Activated CD8-positive, alpha-beta memory T cell treated with anti-CD3 and anti-CD28 coated beads, Interleukin-2, amount 50 U/mL, for 1 hour (primary cell): Measurements from ENCODE around the gene ADGRA3.

Experiments used
- DNase-seq: peaks from one replicate; pipeline ENCODE4 v3.0.0-alpha.2; 2020; ENCODE audit errors: extremely low read depth

Gene ADGRA3

GRCh38 chr4:22363036-22363435 is 152.8 kb downstream of the ADGRA3 start:
- DNase-seq = no peak

- DNase-seq = no peak
Measured at GRCh38 chr4:22356987-22357596, 158.8 kb downstream of the ADGRA3 start.

- no peak for DNase-seq
Measured at GRCh38 chr4:22348410-22348809, 167.5 kb downstream of the ADGRA3 start.

GRCh38 chr4:22345678-22346077 is 170.2 kb downstream of the ADGRA3 start:
- DNase-seq = no peak

GRCh38 chr4:22345055-22345454 is 170.8 kb downstream of the ADGRA3 start:
- DNase-seq = no peak

GRCh38 chr4:22343606-22344005 is 172.3 kb downstream of the ADGRA3 start:
- no peak for DNase-seq

GRCh38 chr4:22339491-22339890 is 176.4 kb downstream of the ADGRA3 start:
- DNase-seq = no peak

GRCh38 chr4:22338796-22339195 is 177.1 kb downstream of the ADGRA3 start:
- DNase-seq = no peak
